Activated T-cell treated with anti-CD3 and anti-CD28 coated beads, Interleukin-2, amount 50 U/mL, for 4 hours (primary cell): ENCODE measurements around the gene CHRNB2. TPM values are rescaled to one million over a fixed set of nuclear protein-coding genes. Genes with fewer than 3 reads are reported as not detected.

ENCODE experiments used
- ATAC-seq, 2 donors: fragments of 200-7000 bp; cut with Tn5 transposase; one replicate each; pipeline ENCODE4 v1.10.0; 2021
- DNase-seq: peaks from one replicate; pipeline ENCODE4 v3.0.0-alpha.2; 2020
- H3K27me3 Mint-ChIP-seq: one replicate; pipeline ENCODE4 v1.8.0; 2021; ENCODE audit warnings: low read depth, mixed read lengths
- H3K36me3 Mint-ChIP-seq: one replicate; pipeline ENCODE4 v1.8.0; 2022; ENCODE audit warnings: mixed read lengths; ENCODE audit not compliant: insufficient read depth
- H3K4me1 Mint-ChIP-seq: one replicate; pipeline ENCODE4 v1.8.0; 2021; ENCODE audit warnings: low read depth, mixed read lengths
- H3K4me3 Mint-ChIP-seq: one replicate; pipeline ENCODE4 v1.8.0; 2021; ENCODE audit warnings: mild to moderate bottlenecking, moderate library complexity, mixed read lengths
- H3K9me3 Mint-ChIP-seq: one replicate; pipeline ENCODE4 v1.8.0; 2021; ENCODE audit warnings: mixed read lengths
- total RNA-seq, 3 donors: library from RNA; stranded (reverse); gene quantifications; one replicate each; pipeline ENCODE4 v1.2.1, GENCODE V29; 2021

Gene CHRNB2
- total RNA-seq, 3 donors from 2014 or later, result 0.14 TPM; not detected in 2

DNA sequence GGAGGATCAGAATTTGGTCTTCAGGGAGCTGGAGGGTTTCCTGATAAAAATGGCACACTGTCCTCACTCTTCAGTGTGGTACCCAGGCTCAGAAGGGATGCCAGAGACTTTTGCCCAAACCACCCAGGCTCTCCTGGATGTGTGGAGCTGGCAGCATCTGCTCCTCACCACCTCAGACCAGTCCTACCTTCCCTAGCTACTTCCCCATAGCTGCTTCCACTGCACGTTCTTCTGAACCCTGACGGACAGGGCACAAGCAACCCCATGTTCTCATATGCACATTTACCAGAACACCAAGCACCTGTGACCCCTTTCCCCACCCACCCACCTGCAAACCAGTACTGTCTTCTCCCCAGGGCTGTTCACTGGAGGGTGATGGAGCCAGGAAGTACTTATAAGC is 35.7 kb downstream of the CHRNB2 start:
- ATAC-seq, result no peak
- Mint-ChIP-seq H3K9me3 (no peaks in the 10 kb centered on the region), H3K4me1 (peaks cover 78% of the 10 kb centered on the region), H3K27me3 (no peaks in the 10 kb centered on the region), H3K36me3 (peaks cover 40% of the 10 kb centered on the region), H3K4me3 (no peak overlapping the region)
- DNase-seq, result no peak

DNA sequence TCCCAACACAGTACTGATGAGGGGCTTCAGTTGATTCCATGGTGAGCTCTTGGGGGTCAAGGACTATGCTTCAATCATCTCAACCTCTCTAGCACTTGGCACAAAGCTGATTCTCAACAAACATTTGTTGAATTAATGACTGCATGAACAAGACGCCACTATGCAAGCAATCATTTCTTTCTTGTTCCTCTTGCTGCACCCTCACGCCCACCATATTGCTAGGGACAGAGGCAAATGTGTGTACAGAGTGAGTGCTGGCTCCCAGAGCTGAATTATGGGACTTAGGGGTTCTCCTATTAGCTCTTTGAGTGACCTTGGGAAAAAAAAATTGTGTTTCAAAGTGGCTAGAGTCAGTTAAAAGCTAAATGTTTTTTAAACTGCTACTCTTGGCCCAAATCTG is 38.0 kb downstream of the CHRNB2 start:
- no peak for ATAC-seq
- Mint-ChIP-seq H3K9me3 (no peaks in the 10 kb centered on the region), H3K4me1 (peaks cover 80% of the 10 kb centered on the region), H3K36me3 (peaks cover 32% of the 10 kb centered on the region), H3K27me3 (no peaks in the 10 kb centered on the region), H3K4me3 (peak overlapping the region; percentile 98)
- DNase-seq, result no peak

DNA sequence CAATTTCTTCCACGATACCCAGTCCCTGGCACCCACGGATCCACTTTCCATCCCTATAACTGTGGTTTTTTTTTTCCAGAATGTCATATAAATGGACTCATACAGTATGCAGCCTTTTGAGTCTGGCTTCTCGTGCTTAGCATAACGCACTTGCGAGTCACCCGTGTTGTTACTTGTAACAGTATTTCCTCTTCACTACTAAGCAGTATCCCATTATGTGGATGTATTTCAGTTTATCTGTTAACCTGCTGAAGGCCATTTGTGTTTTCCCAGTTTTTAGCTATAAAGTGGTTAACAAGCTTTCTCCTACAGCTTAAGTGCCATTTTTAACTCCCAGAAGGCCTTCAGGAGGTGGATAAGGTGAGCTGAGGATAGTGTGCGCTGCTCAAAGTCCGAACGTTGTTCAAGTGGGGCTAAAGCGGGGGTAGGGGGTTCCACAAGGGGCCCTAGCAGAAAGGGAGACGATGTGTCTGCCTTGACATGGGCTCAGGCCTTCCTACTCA is 39.6 kb downstream of the CHRNB2 start:
- ATAC-seq (peak; percentile 7 to 14), DNase-seq (no peak)
- H3K36me3 Mint-ChIP-seq, result peaks cover 19% of the 10 kb centered on the region
- H3K4me1 Mint-ChIP-seq, result peaks cover 78% of the 10 kb centered on the region
- no peaks in the 10 kb centered on the region for H3K9me3 Mint-ChIP-seq
- H3K27me3 Mint-ChIP-seq, result no peaks in the 10 kb centered on the region
- peak overlapping the region; percentile 98 for H3K4me3 Mint-ChIP-seq

DNA sequence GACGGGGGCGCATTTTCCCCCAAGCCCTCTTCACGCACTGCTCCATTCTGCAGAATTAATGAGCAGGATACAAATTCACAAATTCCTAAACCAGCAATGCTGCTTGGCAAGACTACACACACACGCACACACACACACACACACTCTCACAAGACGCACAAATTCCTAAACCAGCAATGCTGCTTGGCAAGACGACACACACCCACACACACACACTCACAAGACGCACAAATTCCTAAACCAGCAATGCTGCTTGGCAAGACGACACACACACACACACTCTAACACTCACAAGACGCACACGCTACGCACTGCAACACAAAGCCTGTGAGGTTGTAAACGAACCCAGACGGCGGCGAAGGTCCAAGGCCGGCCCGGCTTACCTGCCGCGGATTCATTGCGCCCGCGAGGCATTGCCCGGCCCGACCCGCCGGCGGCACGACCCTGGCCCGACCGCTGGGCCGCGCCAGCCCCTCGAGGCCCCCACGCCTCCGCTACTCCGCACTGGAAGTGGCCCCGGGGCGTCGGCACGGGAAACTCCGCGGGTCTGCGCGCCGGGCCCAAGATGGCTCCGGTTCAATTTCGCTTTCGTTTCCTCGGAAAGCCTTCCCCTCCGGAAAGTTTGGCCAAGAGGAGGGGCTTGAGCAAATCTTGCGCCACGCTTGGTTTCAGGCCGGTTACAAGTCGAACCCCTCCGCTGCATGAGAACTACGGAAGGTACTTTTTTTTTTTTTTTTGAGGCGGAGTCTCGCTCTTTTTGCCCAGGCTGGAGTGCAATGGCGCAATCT is 40.2 kb downstream of the CHRNB2 start, which contains the start of gene ADAR:
Gene ADAR (minus strand): TSS at position 578 of the 788 bp plus-strand sequence. CDS start 180 bp downstream, at position 398.
- peak within 1 kb of the TSS; percentile 98 for H3K4me3 Mint-ChIP-seq

DNA sequence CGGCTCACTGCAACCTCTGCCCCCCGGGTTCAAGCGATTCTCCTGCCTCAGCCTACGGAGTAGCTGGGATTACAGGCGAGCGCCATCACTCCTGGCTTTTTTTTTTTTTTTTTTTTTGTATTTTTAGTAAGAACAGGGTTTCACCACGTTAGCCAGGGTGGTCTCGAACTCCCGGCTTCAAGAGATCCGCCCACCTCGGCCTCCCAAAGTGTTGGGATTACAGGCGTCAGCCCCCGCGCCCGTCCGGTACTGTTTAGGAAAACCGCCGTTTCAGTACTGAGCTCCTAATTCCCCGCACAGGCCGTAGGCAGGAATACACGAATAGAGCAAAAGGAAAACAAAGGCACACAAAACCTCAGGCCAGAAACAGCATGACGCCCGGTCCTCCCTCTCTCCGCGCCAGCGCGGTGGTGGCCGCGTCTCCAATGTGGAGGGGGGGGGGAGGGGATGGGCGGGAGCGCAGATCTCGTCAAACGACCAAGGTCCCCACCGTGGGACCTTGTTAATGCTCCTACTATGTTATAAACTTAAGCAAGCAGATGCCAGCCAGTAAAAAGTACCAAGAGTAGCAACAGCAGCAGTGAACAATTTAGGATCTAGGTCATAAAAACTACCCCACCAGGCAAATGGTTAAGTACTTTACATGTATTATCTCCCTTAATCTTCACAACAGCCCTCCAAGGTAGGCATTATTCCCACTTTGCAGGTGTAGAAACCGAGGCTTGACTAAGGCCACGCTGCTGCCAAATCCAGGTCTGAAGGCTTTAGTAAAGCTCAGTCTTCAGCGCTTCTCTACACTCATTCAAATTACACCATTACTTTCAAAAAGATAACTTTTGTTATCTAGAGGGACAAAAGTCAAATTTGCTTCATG is 41.1 kb downstream of the CHRNB2 start:
- Mint-ChIP-seq H3K4me1 (peaks cover 63% of the 10 kb centered on the region), H3K9me3 (no peaks in the 10 kb centered on the region), H3K27me3 (no peaks in the 10 kb centered on the region), H3K36me3 (peaks cover 13% of the 10 kb centered on the region), H3K4me3 (peak overlapping the region; percentile 98)
- DNase-seq (no peak), ATAC-seq (no peak)

More for the DNA sequence above, 40.2 kb downstream of the CHRNB2 start, which contains the start of gene ADAR:
- Mint-ChIP-seq H3K36me3 (peaks cover 16% of the 10 kb centered on the region), H3K27me3 (no peaks in the 10 kb centered on the region), H3K9me3 (no peaks in the 10 kb centered on the region), H3K4me1 (peaks cover 72% of the 10 kb centered on the region)
- DNase-seq, result peak; percentile 88
- ATAC-seq, result peak; percentile 78 to 81

GRCh38 chr1:154609398-154610380 is 42.1 kb downstream of the CHRNB2 start:
- DNase-seq (peak; percentile 49), ATAC-seq (peak; percentile 32 to 49)
- H3K27me3 Mint-ChIP-seq, result no peaks in the 10 kb centered on the region
- H3K9me3 Mint-ChIP-seq, result no peaks in the 10 kb centered on the region
- H3K36me3 Mint-ChIP-seq, result peaks cover 8% of the 10 kb centered on the region
- H3K4me3 Mint-ChIP-seq, result peak overlapping the region; percentile 98
- H3K4me1 Mint-ChIP-seq, result peaks cover 59% of the 10 kb centered on the region

DNA sequence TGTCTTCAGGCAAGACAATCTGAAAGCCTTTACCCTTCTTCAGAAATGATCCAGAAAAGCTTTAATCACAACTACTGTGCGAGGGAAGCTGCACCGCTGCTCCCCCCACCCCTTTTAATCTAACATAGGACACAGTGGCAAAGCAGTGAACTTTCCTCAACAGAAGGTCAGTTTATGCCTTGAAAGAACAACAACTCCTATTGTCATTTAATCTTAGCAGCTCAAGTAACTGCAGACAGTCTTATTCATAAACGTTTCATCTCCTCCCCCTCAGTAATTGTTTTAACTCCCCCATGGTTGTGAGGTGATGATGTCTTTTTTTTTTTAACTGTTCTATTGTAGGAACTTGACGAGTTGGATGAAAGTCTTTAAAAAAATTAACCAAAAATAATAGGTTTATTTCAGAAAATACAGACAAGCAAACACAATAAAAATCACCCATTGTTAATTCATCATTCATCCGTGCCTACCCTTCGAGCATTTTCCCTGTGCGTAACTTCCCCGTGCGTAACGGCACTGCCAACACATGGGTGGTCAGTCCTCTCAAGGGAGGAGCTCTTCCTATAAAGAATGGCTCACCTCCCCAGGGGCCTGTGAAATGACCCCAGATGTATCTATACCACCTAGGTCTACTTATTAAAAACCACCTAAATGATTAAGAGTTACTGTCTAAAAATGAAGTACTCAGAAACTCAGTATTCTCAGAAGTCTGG is 43.7 kb downstream of the CHRNB2 start:
- Mint-ChIP-seq H3K4me1 (peaks cover 51% of the 10 kb centered on the region), H3K27me3 (no peaks in the 10 kb centered on the region), H3K36me3 (no peaks in the 10 kb centered on the region), H3K9me3 (no peaks in the 10 kb centered on the region), H3K4me3 (peak overlapping the region; percentile 7)
- ATAC-seq (no peak), DNase-seq (no peak)

DNA sequence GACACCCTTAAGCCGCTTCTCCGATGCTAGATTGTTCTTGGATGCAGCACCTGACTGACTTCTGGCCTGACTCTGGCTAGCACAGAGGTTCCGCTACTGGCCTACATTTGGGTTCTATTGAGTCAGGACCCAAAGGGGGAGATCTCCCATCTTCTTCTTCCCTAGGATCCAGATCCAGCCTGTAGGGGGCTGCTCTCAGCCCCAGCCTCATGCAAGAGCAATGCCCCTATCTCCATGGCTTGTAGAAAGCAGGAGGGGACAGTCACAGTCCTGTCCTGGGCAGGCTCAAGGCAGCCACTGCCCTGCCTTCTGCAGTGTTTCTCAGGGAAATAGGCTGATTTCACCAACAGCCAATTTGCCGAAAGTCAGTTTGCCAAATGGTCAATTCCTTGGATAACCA is 46.7 kb downstream of the CHRNB2 start:
- no peak overlapping the region for H3K4me3 Mint-ChIP-seq
- H3K9me3 Mint-ChIP-seq, result no peaks in the 10 kb centered on the region
- H3K4me1 Mint-ChIP-seq, result peaks cover 46% of the 10 kb centered on the region
- no peak for DNase-seq
- H3K36me3 Mint-ChIP-seq, result no peaks in the 10 kb centered on the region
- H3K27me3 Mint-ChIP-seq, result no peaks in the 10 kb centered on the region
- no peak for ATAC-seq

- peaks cover 42% of the 10 kb centered on the region for H3K4me1 Mint-ChIP-seq
- H3K9me3 Mint-ChIP-seq, result no peaks in the 10 kb centered on the region
- no peaks in the 10 kb centered on the region for H3K27me3 Mint-ChIP-seq
- DNase-seq (no peak), ATAC-seq (no peak)
- no peak overlapping the region for H3K4me3 Mint-ChIP-seq
- H3K36me3 Mint-ChIP-seq, result no peaks in the 10 kb centered on the region
Measured at GRCh38 chr1:154614901-154615300, 47.3 kb downstream of the CHRNB2 start.

DNA sequence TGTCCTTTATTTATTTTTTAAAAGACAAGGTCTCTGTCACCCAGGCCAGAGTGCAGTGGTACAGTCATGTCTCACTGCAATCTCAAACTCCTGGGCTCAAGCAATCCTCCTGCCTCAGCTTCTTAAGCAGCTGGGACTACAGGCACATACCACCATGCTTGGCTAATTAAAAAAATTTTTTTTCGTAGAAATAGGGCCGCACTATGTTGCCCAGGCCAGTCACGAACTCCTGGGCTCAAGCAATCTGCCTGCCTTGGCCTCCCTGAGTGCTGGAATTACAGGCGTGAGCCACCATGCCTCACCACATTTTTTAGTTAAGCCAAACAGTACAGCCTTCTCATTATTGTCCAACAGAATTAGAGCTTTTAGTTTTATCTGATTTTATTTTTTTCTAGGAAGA is 47.8 kb downstream of the CHRNB2 start:
- H3K4me3 Mint-ChIP-seq, result no peak overlapping the region
- peaks cover 37% of the 10 kb centered on the region for H3K4me1 Mint-ChIP-seq
- H3K9me3 Mint-ChIP-seq, result no peaks in the 10 kb centered on the region
- no peak for ATAC-seq
- H3K27me3 Mint-ChIP-seq, result no peaks in the 10 kb centered on the region
- DNase-seq, result no peak
- no peaks in the 10 kb centered on the region for H3K36me3 Mint-ChIP-seq

DNA sequence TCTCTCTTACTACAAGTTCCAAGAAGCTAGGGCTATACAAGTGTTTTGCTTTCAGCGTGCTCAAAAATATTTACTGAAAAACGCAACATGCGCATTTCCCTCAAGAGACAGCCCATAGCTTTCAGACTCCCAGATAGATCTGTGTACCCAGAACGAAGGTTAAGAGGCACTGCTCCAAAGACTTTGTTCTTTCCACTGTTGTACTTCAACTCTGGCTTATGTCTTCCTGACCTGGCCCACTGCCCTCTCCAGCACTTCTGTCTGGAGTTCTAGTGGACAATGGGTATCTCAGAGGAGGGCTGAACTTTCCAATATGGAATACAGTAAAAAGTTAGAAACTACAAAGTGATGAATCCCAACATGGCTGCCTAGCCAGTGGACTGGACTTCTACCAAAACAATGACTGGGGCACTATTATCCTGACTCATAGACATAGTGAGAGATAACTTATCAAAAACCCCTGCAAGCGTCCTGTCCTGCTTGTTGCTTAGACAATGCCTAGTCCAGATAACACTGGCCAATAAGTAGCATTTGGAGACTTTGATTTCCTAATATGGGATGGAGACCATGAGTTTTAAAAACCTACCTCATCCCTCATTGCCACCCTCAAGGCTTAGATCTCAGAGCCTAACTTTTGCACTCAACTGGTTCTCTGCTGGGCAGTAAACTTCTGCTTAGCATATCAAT is 49.2 kb downstream of the CHRNB2 start:
- no peak overlapping the region for H3K4me3 Mint-ChIP-seq
- no peaks in the 10 kb centered on the region for H3K36me3 Mint-ChIP-seq
- ATAC-seq, result no peak
- no peaks in the 10 kb centered on the region for H3K27me3 Mint-ChIP-seq
- no peaks in the 10 kb centered on the region for H3K9me3 Mint-ChIP-seq
- H3K4me1 Mint-ChIP-seq, result peaks cover 32% of the 10 kb centered on the region
- no peak for DNase-seq

GRCh38 chr1:154619181-154619948 is 51.8 kb downstream of the CHRNB2 start:
- Mint-ChIP-seq H3K27me3 (no peaks in the 10 kb centered on the region), H3K36me3 (peaks cover 15% of the 10 kb centered on the region), H3K9me3 (no peaks in the 10 kb centered on the region), H3K4me3 (no peak overlapping the region), H3K4me1 (peaks cover 40% of the 10 kb centered on the region)
- no peak for DNase-seq
- ATAC-seq, result no peak
